ENCODE data around the gene PTCD2.

Gene PTCD2

DNA sequence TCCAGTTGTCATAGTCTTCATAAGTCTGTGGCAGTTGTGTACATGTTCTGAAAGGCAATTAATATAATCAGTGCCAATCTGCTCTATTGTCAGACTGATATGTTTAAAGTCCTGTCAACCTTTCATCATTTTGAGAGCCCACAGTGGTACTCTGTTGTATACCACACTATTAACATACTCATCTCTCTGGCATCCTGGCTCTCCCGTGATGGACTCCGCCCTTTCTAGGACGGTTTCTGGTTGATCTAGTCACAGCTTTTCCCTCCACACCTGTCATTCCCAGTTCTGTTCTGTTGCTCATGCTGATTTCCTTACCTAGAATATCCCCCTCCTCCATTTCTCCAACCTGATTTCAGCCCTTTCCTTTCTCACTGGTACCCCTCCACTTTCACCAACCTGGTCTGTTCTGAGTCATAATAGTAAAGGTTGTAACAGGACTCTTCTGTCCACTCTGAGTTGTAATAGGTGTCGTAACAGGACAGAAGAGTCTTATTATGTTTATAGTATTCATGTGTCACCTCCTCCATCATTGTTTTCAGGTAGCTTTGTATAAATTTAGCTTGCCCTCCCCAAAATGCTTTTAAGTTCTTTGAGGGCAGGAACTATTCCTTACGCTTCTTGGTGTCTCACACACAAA is 4.1 kb downstream of the PTCD2 start:
- H3K9me3 ChIP-seq (ENCODE audit: low read length): no peaks in the 10 kb centered on the region
- H3K27ac ChIP-seq (ENCODE audit: low read depth, low read length): no peak overlapping the region
- H3K27me3 ChIP-seq (ENCODE audit: control insufficient read depth in 1 of 2, insufficient read depth in 2 of 2, low read length in 2 of 2): no peaks in the 10 kb centered on the region
- no peak overlapping the region for H3K4me3 ChIP-seq (ENCODE audit: low read depth in 1 of 2, low read length in 2 of 2)
- peaks cover 11% of the 10 kb centered on the region for H3K4me1 ChIP-seq (ENCODE audit: insufficient read depth, low read length)
- no peaks in the 10 kb centered on the region for H3K36me3 ChIP-seq (ENCODE audit: insufficient read depth, low read length)
- H3K9ac ChIP-seq (ENCODE audit: low read length): no peak overlapping the region

DNA sequence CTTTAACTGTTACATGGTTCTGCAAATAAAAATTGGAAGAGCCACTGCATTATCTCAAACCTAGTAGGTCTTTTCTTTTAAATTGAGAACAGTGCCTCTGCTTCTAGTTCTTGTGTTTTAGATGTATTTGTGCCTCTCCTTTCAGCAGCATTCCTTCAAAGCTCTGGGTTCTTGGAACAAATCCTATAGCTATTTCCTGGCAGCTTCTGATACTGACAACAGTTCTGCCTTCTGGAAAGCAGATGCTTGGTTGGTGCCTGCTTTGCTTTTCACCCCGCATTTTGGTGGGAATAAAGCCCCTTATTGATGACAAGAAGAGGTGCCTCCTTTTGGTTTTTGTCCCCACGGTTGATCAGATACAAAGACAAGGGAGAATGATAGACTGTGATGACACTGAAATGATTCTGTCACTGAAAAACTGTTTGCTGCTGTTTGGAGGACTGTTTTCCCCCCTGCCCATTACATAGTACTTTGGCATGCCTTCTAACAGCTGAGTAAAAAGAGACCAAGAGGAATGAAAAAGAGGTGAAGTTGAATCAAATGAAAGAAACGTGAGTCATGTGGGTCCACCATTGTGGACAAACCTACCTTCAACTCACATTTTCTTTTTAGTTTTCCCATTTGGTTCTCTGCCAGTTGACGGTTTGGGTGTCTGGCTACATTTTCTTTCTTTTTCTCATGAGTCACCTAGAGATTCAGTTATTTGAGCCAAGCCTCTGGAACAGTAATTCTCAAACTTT is 5.6 kb downstream of the PTCD2 start:
- H3K4me1 ChIP-seq (ENCODE audit: insufficient read depth, low read length): peaks cover 11% of the 10 kb centered on the region
- H3K9me3 ChIP-seq (ENCODE audit: low read length): no peaks in the 10 kb centered on the region
- H3K27me3 ChIP-seq (ENCODE audit: control insufficient read depth in 1 of 2, insufficient read depth in 2 of 2, low read length in 2 of 2): no peaks in the 10 kb centered on the region
- no peak overlapping the region for H3K4me3 ChIP-seq (ENCODE audit: low read depth in 1 of 2, low read length in 2 of 2)
- H3K27ac ChIP-seq (ENCODE audit: low read depth, low read length): no peak overlapping the region
- H3K36me3 ChIP-seq (ENCODE audit: insufficient read depth, low read length): no peaks in the 10 kb centered on the region
- no peak overlapping the region for H3K9ac ChIP-seq (ENCODE audit: low read length)

DNA sequence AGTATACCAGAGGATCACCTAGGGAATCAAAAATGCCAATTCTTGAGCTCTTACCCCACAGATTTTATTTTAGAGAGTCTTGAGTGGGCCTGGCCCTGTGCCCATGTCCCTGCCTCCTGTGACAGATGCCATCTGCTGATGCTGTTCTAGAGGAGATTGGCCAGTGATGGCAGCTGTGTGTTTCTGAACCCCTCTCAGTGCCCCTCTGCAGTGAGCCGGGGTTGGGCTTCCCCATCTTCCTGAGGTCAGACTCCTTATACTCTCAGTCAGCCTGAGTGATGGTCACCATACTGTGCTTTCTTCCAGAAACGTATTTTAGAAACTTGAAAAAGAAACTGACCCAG is 6.1 kb downstream of the PTCD2 start:
- Histone ChIP-seq H3K9ac (ENCODE audit: low read length) (no peak overlapping the region), H3K4me3 (ENCODE audit: low read depth in 1 of 2, low read length in 2 of 2) (no peak overlapping the region), H3K27ac (ENCODE audit: low read depth, low read length) (no peak overlapping the region), H3K27me3 (ENCODE audit: control insufficient read depth in 1 of 2, insufficient read depth in 2 of 2, low read length in 2 of 2) (no peaks in the 10 kb centered on the region), H3K4me1 (ENCODE audit: insufficient read depth, low read length) (peaks cover 6% of the 10 kb centered on the region), H3K9me3 (ENCODE audit: low read length) (no peaks in the 10 kb centered on the region), H3K36me3 (ENCODE audit: insufficient read depth, low read length) (no peaks in the 10 kb centered on the region)

DNA sequence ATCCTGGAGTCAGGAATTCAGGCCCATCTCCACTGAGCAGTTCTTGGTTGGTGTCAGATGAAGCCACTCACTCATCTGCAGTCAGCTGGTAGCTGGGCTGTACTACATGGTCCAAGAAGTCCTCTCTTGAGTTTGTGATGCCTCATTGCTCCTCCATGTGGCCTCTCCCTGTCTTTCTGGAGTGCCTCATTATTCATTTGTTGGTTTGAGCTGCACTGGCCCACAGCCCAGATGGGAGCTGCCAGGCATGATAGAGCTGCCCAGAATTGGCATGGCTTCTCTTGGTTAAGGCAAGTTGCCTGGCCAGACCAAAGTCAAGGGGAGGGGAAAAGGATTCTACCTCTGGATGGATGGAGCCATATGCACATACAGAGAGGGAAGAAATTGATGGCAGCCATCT is 8.0 kb downstream of the PTCD2 start:
- H3K4me1 ChIP-seq (ENCODE audit: insufficient read depth, low read length): peaks cover 6% of the 10 kb centered on the region
- H3K27ac ChIP-seq (ENCODE audit: low read depth, low read length): no peak overlapping the region
- H3K9ac ChIP-seq (ENCODE audit: low read length): no peak overlapping the region
- H3K9me3 ChIP-seq (ENCODE audit: low read length): no peaks in the 10 kb centered on the region
- H3K27me3 ChIP-seq (ENCODE audit: control insufficient read depth in 1 of 2, insufficient read depth in 2 of 2, low read length in 2 of 2): no peaks in the 10 kb centered on the region
- H3K36me3 ChIP-seq (ENCODE audit: insufficient read depth, low read length): no peaks in the 10 kb centered on the region
- no peak overlapping the region for H3K4me3 ChIP-seq (ENCODE audit: low read depth in 1 of 2, low read length in 2 of 2)

DNA sequence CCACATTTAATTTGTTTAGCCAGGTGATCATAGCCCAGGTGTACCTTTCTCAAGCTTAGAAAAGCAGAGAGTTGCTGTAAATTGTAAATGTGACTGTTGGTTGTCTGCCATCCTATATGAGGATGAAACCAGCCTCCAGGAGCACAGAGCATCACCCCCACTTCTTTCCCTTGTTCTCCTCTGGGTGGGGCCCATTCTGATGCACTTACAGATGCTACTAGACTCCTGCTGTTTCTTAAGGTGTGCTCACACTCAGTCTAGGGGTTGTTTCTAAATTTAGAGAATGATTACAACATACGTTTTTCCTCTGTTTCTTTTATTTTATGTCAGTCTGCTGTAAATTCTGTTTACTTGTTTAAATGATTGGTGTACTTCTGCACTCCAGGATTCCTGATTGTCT is 10.5 kb downstream of the PTCD2 start:
- Histone ChIP-seq H3K4me1 (ENCODE audit: insufficient read depth, low read length) (peaks cover 6% of the 10 kb centered on the region), H3K27me3 (ENCODE audit: control insufficient read depth in 1 of 2, insufficient read depth in 2 of 2, low read length in 2 of 2) (no peaks in the 10 kb centered on the region), H3K9me3 (ENCODE audit: low read length) (no peaks in the 10 kb centered on the region), H3K9ac (ENCODE audit: low read length) (no peak overlapping the region), H3K4me3 (ENCODE audit: low read depth in 1 of 2, low read length in 2 of 2) (no peak overlapping the region), H3K27ac (ENCODE audit: low read depth, low read length) (no peak overlapping the region), H3K36me3 (ENCODE audit: insufficient read depth, low read length) (peaks cover 3% of the 10 kb centered on the region)

DNA sequence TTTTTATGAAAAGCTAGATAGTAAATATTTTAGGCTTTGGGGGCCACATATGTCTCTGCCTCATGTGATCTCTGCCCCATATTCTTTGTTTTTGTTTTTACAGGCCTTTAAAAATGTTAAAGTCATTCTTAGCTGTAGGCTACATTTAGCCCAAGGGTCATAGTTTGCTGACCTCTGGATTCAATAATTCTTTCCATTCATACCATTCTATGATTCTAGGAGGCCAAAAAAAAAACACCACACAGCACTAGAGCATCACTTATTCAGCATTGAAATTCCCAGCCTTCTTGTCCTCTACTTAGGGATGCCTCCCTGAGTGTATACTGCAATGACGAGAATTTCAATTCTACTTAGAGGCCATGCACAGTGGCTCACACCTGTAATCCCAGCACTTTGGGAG is 17.0 kb downstream of the PTCD2 start:
- Histone ChIP-seq H3K36me3 (ENCODE audit: insufficient read depth, low read length) (peaks cover 22% of the 10 kb centered on the region), H3K4me3 (ENCODE audit: low read depth in 1 of 2, low read length in 2 of 2) (no peak overlapping the region), H3K27me3 (ENCODE audit: control insufficient read depth in 1 of 2, insufficient read depth in 2 of 2, low read length in 2 of 2) (no peaks in the 10 kb centered on the region), H3K9me3 (ENCODE audit: low read length) (no peaks in the 10 kb centered on the region), H3K9ac (ENCODE audit: low read length) (no peak overlapping the region), H3K4me1 (ENCODE audit: insufficient read depth, low read length) (no peaks in the 10 kb centered on the region), H3K27ac (ENCODE audit: low read depth, low read length) (no peak overlapping the region)

DNA sequence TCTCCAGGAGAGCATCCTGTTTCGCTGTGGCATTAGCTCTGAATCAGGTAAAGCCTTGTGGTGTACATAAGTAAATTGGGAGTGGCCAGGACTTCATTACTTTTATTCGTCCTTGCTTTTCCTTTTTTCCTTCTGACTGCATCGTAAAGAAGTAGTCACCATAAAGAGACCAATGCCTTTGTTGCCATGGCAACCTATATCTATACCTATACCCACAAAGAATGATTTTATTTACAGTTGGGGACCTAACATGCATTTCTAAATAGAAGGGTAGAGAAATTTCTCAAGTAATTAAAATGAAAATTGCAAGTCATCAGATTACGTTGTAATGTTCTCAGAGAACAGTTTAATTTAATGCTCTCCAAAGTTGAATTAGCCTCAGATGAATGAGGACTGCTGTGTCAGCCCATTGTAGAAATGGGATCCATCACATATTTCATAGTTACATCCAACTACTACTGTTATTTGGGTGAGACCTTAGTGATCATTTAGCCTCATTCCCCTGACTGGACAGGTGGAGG is 18.6 kb downstream of the PTCD2 start:
- no peak overlapping the region for H3K4me3 ChIP-seq (ENCODE audit: low read depth in 1 of 2, low read length in 2 of 2)
- H3K27ac ChIP-seq (ENCODE audit: low read depth, low read length): no peak overlapping the region
- H3K36me3 ChIP-seq (ENCODE audit: insufficient read depth, low read length): peaks cover 36% of the 10 kb centered on the region
- H3K4me1 ChIP-seq (ENCODE audit: insufficient read depth, low read length): no peaks in the 10 kb centered on the region
- no peak overlapping the region for H3K9ac ChIP-seq (ENCODE audit: low read length)
- no peaks in the 10 kb centered on the region for H3K27me3 ChIP-seq (ENCODE audit: control insufficient read depth in 1 of 2, insufficient read depth in 2 of 2, low read length in 2 of 2)
- H3K9me3 ChIP-seq (ENCODE audit: low read length): no peaks in the 10 kb centered on the region

DNA sequence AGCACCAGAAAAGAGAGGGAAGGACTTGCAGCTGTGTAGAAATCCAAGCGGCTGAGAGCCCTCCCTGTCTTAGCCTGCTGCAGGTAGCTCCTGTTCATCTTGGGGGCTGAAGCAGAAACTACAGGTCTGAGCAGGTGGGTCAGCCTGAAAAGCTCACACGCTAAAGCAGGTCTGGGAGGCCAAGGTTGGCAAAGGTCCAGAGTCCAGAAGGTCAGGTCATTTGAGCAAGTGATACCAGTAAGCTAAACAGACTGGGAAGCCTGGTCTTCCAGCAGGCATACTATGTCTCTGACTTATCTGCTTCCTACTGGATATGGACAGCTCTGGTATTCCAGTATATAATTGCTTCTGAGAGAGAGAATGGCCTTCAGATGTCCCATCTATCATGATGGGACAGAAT is 26.2 kb downstream of the PTCD2 start:
- no peaks in the 10 kb centered on the region for H3K4me1 ChIP-seq (ENCODE audit: insufficient read depth, low read length)
- H3K27ac ChIP-seq (ENCODE audit: low read depth, low read length): no peak overlapping the region
- no peak overlapping the region for H3K9ac ChIP-seq (ENCODE audit: low read length)
- H3K36me3 ChIP-seq (ENCODE audit: insufficient read depth, low read length): peaks cover 17% of the 10 kb centered on the region
- no peaks in the 10 kb centered on the region for H3K27me3 ChIP-seq (ENCODE audit: control insufficient read depth in 1 of 2, insufficient read depth in 2 of 2, low read length in 2 of 2)
- no peak overlapping the region for H3K4me3 ChIP-seq (ENCODE audit: low read depth in 1 of 2, low read length in 2 of 2)
- H3K9me3 ChIP-seq (ENCODE audit: low read length): no peaks in the 10 kb centered on the region

DNA sequence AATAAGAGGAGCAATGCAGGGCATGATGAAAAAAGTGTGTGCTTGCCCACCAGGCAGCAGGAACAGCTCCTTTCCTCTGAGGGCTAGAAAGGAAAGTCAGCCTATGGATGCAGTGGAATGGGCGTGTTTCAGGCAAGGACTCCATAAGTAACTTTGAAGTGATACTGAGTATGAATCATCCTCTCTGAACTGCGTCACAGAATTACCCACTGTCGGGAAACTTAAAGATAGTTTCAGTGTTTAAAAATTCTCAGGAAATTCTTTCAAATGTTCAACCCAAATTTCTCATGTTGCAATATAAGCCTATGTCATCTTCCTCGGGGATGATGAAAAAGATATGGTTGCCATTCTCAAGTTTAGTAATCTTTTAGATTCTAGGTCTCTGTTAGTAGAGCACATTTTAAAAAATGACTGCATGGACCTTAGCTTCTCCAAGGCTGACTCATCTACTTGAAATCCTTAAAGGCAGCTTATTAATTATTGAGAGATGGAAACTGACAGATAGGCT is 27.7 kb downstream of the PTCD2 start:
- Histone ChIP-seq H3K4me3 (ENCODE audit: low read depth in 1 of 2, low read length in 2 of 2) (no peak overlapping the region), H3K27ac (ENCODE audit: low read depth, low read length) (no peak overlapping the region), H3K4me1 (ENCODE audit: insufficient read depth, low read length) (no peaks in the 10 kb centered on the region), H3K9ac (ENCODE audit: low read length) (no peak overlapping the region), H3K36me3 (ENCODE audit: insufficient read depth, low read length) (peaks cover 10% of the 10 kb centered on the region), H3K9me3 (ENCODE audit: low read length) (no peaks in the 10 kb centered on the region), H3K27me3 (ENCODE audit: control insufficient read depth in 1 of 2, insufficient read depth in 2 of 2, low read length in 2 of 2) (no peaks in the 10 kb centered on the region)

DNA sequence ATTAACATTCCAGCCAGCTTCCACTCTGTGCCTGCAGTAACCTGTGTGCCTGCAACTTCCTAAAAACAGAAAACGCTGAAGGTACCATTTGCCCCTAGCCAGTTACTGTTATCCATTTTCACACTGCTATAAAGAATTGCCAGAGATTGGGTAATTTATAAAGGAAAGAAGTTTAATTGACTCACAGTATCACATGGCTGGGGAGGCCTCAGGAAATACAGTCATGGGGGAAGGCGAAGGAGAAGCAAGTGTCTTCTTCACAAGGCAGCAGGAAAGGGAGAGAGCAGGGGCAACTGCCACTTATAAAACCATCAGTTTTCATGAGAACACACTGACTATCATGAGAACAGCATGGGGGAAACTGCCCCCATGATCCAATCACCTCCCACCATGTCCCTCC is 31.2 kb downstream of the PTCD2 start:
- Histone ChIP-seq H3K27me3 (ENCODE audit: control insufficient read depth in 1 of 2, insufficient read depth in 2 of 2, low read length in 2 of 2) (no peaks in the 10 kb centered on the region), H3K9ac (ENCODE audit: low read length) (no peak overlapping the region), H3K9me3 (ENCODE audit: low read length) (no peaks in the 10 kb centered on the region), H3K27ac (ENCODE audit: low read depth, low read length) (no peak overlapping the region), H3K36me3 (ENCODE audit: insufficient read depth, low read length) (no peaks in the 10 kb centered on the region), H3K4me3 (ENCODE audit: low read depth in 1 of 2, low read length in 2 of 2) (no peak overlapping the region), H3K4me1 (ENCODE audit: insufficient read depth, low read length) (no peaks in the 10 kb centered on the region)

DNA sequence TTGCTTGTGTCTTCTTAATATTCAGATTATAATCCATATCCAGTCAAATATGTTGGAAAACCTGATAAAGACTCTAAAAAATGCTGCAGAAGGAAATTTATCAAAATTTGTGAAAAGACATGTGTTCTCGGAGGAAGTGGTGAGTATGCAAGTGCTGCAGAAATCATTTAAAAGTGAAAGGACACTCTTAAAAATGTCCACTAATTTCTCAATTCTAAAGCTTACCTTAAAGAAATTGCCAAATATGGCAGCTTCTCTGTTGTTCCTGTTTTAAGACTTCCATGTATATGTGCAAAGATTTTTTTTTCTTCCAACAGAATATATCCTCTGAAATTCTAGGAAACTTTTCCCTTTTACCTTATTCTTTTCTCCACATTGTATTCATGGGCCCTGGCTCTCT is 32.4 kb downstream of the PTCD2 start:
- Histone ChIP-seq H3K27ac (ENCODE audit: low read depth, low read length) (no peak overlapping the region), H3K9ac (ENCODE audit: low read length) (no peak overlapping the region), H3K4me1 (ENCODE audit: insufficient read depth, low read length) (no peaks in the 10 kb centered on the region), H3K4me3 (ENCODE audit: low read depth in 1 of 2, low read length in 2 of 2) (no peak overlapping the region), H3K9me3 (ENCODE audit: low read length) (no peaks in the 10 kb centered on the region), H3K27me3 (ENCODE audit: control insufficient read depth in 1 of 2, insufficient read depth in 2 of 2, low read length in 2 of 2) (no peaks in the 10 kb centered on the region), H3K36me3 (ENCODE audit: insufficient read depth, low read length) (no peaks in the 10 kb centered on the region)

DNA sequence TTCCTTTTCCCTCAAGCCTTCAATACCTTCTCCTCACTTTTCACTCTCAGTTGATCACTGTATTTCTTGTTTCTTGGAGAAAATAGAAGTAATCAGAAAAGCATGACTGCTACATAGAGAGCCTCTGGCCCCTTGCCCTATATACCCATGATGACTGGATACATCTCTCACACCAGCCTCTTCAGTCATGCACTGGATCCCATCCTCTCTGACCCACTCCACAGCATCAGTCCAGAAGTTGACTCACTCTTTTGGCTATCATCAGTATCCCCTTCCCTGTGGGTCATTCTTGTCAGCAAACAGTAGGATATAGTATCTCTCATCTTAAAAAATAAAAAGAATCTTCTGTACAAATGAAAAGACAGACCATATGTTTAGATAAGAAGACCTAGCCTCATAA is 32.9 kb downstream of the PTCD2 start:
- Histone ChIP-seq H3K4me3 (ENCODE audit: low read depth in 1 of 2, low read length in 2 of 2) (no peak overlapping the region), H3K27me3 (ENCODE audit: control insufficient read depth in 1 of 2, insufficient read depth in 2 of 2, low read length in 2 of 2) (no peaks in the 10 kb centered on the region), H3K9ac (ENCODE audit: low read length) (no peak overlapping the region), H3K27ac (ENCODE audit: low read depth, low read length) (no peak overlapping the region), H3K9me3 (ENCODE audit: low read length) (no peaks in the 10 kb centered on the region), H3K36me3 (ENCODE audit: insufficient read depth, low read length) (no peaks in the 10 kb centered on the region), H3K4me1 (ENCODE audit: insufficient read depth, low read length) (no peaks in the 10 kb centered on the region)

Measured in muscle layer of colon (tissue), 2 donors.